Astrocyte (in vitro differentiated cells and primary cell): ENCODE data around the gene PTPN3. TPM values are rescaled to one million over a fixed set of nuclear protein-coding genes. Genes with fewer than 3 reads are reported as not detected.

Experiments used
- DNase-seq: peaks from one replicate; pipeline ENCODE4 v3.0.0-alpha.2; 2010; ENCODE audit warnings: low read depth
- FAIRE-seq: peaks from 2 replicates; lab custom pipeline; 2011; peaks lifted over from hg19 to GRCh38; lab: Jason Lieb, UNC
- H2AFZ ChIP-seq: 2 replicates; pipeline ENCODE4 v1.6.0; 2012; ENCODE audit warnings: low read depth, low read length, inconsistent platforms
- H3K27ac ChIP-seq: 2 replicates; pipeline ENCODE4 v1.5.1; 2011; ENCODE audit warnings: low read depth, low read length, inconsistent platforms
- H3K27me3 ChIP-seq: 2 replicates; pipeline ENCODE4 v1.6.0; 2011; ENCODE audit warnings: low read length, inconsistent platforms; ENCODE audit not compliant: insufficient read depth
- H3K36me3 ChIP-seq: 2 replicates; pipeline ENCODE4 v1.5.1; 2011; ENCODE audit warnings: low read length, inconsistent platforms; ENCODE audit not compliant: insufficient read depth
- H3K4me1 ChIP-seq: 2 replicates; pipeline ENCODE4 v1.5.1; 2011; ENCODE audit warnings: low read length, inconsistent platforms; ENCODE audit not compliant: insufficient read depth
- H3K4me2 ChIP-seq: 2 replicates; pipeline ENCODE4 v1.6.0; 2012; ENCODE audit warnings: low read length, inconsistent platforms
- H3K4me3 ChIP-seq: 2 replicates; pipeline ENCODE4 v1.5.1; 2011; ENCODE audit warnings: low read depth, mild to moderate bottlenecking, low read length, inconsistent platforms; ENCODE audit not compliant: insufficient read depth
- H3K79me2 ChIP-seq: 2 replicates; pipeline ENCODE4 v1.6.0; 2012; ENCODE audit warnings: mild to moderate bottlenecking, low read length, inconsistent platforms; ENCODE audit not compliant: insufficient read depth
- H3K9ac ChIP-seq: 2 replicates; pipeline ENCODE4 v1.6.0; 2012; ENCODE audit warnings: mild to moderate bottlenecking, low read length, inconsistent platforms
- H3K9me3 ChIP-seq: 2 replicates; pipeline ENCODE4 v1.5.1; 2012; ENCODE audit warnings: low read depth, mild to moderate bottlenecking, low read length, inconsistent platforms; ENCODE audit not compliant: insufficient read depth
- H4K20me1 ChIP-seq: 2 replicates; pipeline ENCODE4 v1.6.0; 2012; ENCODE audit warnings: low read length, inconsistent platforms; ENCODE audit not compliant: insufficient read depth
- H3K27ac Mint-ChIP-seq: one replicate; pipeline ENCODE4 v1.8.0; 2021; ENCODE audit warnings: mild to moderate bottlenecking, mixed read lengths; ENCODE audit not compliant: unreplicated experiment
- H3K27me3 Mint-ChIP-seq: one replicate; pipeline ENCODE4 v1.8.0; 2021; ENCODE audit warnings: low read depth, mixed read lengths; ENCODE audit not compliant: unreplicated experiment
- H3K36me3 Mint-ChIP-seq: one replicate; pipeline ENCODE4 v1.8.0; 2021; ENCODE audit warnings: low read depth, mixed read lengths; ENCODE audit not compliant: unreplicated experiment
- H3K4me1 Mint-ChIP-seq: one replicate; pipeline ENCODE4 v1.8.0; 2021; ENCODE audit warnings: low read depth, mixed read lengths; ENCODE audit not compliant: unreplicated experiment
- H3K4me3 Mint-ChIP-seq: one replicate; pipeline ENCODE4 v1.8.0; 2021; ENCODE audit warnings: mild to moderate bottlenecking, moderate library complexity, mixed read lengths; ENCODE audit not compliant: unreplicated experiment
- H3K9me3 Mint-ChIP-seq: one replicate; pipeline ENCODE4 v1.8.0; 2021; ENCODE audit warnings: mild to moderate bottlenecking, mixed read lengths; ENCODE audit not compliant: unreplicated experiment
- CTCF ChIP-seq: IDR thresholded peaks from 2 replicates; pipeline ENCODE4 v1.5.1; 2011; ENCODE audit warnings: low read depth, mild to moderate bottlenecking, inconsistent platforms, low read length, moderate library complexity; ENCODE audit not compliant: insufficient read depth
- EZH2 ChIP-seq: IDR thresholded peaks from 2 replicates; pipeline ENCODE4 v1.6.1; 2012; ENCODE audit warnings: mild to moderate bottlenecking, low read length, inconsistent platforms; ENCODE audit not compliant: insufficient read depth
- total RNA-seq: library from RNA; stranded (reverse); gene quantifications from 2 replicates; pipeline ENCODE4 v1.2.1, GENCODE V29; 2021

The PTPN3 gene
- total RNA-seq, 1 donor from 2014 or later, result 1.1 TPM

DNA sequence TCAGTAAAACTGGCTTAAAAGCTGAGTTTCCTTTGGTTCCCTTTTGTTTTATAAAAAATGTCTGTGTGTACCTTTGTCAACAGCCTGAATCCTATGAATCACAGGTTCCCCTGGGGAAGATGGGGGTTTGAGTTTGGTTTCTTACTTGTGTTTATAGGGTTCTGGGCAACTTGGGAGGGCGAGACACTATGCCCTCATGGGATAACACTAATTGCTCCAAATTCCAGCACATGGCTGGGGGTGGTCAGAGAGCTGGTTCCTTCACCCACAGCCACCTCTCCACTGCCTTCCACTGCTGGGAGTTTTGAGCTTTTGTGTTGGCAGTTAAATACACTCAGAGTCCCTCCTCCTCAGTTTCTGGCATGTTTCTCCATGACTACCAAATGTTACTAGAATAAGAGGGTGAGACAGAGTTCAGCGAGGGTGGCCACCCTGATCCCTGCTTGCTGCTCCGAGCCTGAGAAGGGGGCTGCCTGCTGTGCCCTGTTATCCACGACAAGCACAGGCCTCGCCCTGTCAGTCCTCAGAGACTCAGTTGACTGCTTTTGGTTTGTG is 94.3 kb downstream of the PTPN3 start:
- Mint-ChIP-seq H3K9me3 (no peaks in the 10 kb centered on the region), H3K27ac (no peak overlapping the region), H3K4me3 (no peak overlapping the region), H3K4me1 (peaks cover 9% of the 10 kb centered on the region), H3K27me3 (peaks cover 2% of the 10 kb centered on the region), H3K36me3 (peaks cover 2% of the 10 kb centered on the region)
- Histone ChIP-seq H3K27ac (no peak overlapping the region), H4K20me1 (no peaks in the 10 kb centered on the region), H2AFZ (no peak overlapping the region), H3K36me3 (no peaks in the 10 kb centered on the region), H3K4me1 (peaks cover 2% of the 10 kb centered on the region), H3K27me3 (peaks cover 2% of the 10 kb centered on the region), H3K9ac (no peak overlapping the region), H3K9me3 (no peaks in the 10 kb centered on the region), H3K4me2 (no peak overlapping the region), H3K4me3 (no peak overlapping the region), H3K79me2 (no peaks in the 10 kb centered on the region)
- TF ChIP-seq EZH2, result no peak
- TF ChIP-seq CTCF, result no peak
- FAIRE-seq (no peak), DNase-seq (no peak)

- no peaks in the 10 kb centered on the region for H3K9me3 Mint-ChIP-seq
- Histone ChIP-seq H3K79me2 (no peaks in the 10 kb centered on the region), H3K9me3 (no peaks in the 10 kb centered on the region), H3K4me2 (no peak overlapping the region), H3K27me3 (peaks cover 2% of the 10 kb centered on the region), H4K20me1 (no peaks in the 10 kb centered on the region), H3K4me1 (peaks cover 2% of the 10 kb centered on the region), H2AFZ (no peak overlapping the region), H3K9ac (no peak overlapping the region), H3K4me3 (no peak overlapping the region), H3K36me3 (no peaks in the 10 kb centered on the region), H3K27ac (no peak overlapping the region)
- no peak overlapping the region for H3K4me3 Mint-ChIP-seq
- FAIRE-seq (no peak), DNase-seq (no peak)
- TF ChIP-seq EZH2 (no peak), CTCF (no peak)
- peaks cover 2% of the 10 kb centered on the region for H3K36me3 Mint-ChIP-seq
- H3K27ac Mint-ChIP-seq, result no peak overlapping the region
- H3K27me3 Mint-ChIP-seq, result peaks cover 2% of the 10 kb centered on the region
- H3K4me1 Mint-ChIP-seq, result peaks cover 9% of the 10 kb centered on the region
Measured at GRCh38 chr9:109403116-109403515, 95.0 kb downstream of the PTPN3 start.

DNA sequence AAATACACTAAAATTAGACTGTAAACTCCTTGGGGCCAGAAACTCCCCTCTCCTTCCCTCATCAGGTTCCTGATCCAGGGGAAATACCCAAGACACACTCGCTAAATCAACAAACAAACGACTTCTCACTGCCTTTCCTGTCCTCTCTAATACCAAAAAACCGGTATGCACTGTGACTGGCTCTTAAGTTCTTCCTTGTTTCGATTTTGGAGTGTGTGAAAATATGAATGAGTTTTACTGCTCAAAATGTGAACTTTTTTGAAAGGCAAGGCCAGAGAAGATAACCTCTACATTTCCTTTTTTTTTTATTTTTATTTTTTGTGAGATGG is 96.2 kb downstream of the PTPN3 start:
- DNase-seq, result no peak
- H3K27ac Mint-ChIP-seq, result no peak overlapping the region

More for the DNA sequence above, 96.2 kb downstream of the PTPN3 start:
- FAIRE-seq, result no peak
- H3K4me2 ChIP-seq, result no peak overlapping the region
- H3K79me2 ChIP-seq, result no peaks in the 10 kb centered on the region
- H3K36me3 ChIP-seq, result no peaks in the 10 kb centered on the region
- peaks cover 9% of the 10 kb centered on the region for H3K4me1 Mint-ChIP-seq
- no peaks in the 10 kb centered on the region for H3K9me3 ChIP-seq
- no peaks in the 10 kb centered on the region for H4K20me1 ChIP-seq
- H3K4me1 ChIP-seq, result peaks cover 2% of the 10 kb centered on the region
- peaks cover 2% of the 10 kb centered on the region for H3K27me3 ChIP-seq
- H3K9ac ChIP-seq, result no peak overlapping the region
- H3K9me3 Mint-ChIP-seq, result no peaks in the 10 kb centered on the region
- H2AFZ ChIP-seq, result no peak overlapping the region
- H3K36me3 Mint-ChIP-seq, result peaks cover 2% of the 10 kb centered on the region
- H3K4me3 Mint-ChIP-seq, result no peak overlapping the region
- H3K27me3 Mint-ChIP-seq, result peaks cover 2% of the 10 kb centered on the region
- H3K4me3 ChIP-seq, result no peak overlapping the region
- no peak for TF ChIP-seq EZH2
- no peak for TF ChIP-seq CTCF
- H3K27ac ChIP-seq, result no peak overlapping the region
